ENCODE measurements around the gene VAMP8.

Gene VAMP8

DNA sequence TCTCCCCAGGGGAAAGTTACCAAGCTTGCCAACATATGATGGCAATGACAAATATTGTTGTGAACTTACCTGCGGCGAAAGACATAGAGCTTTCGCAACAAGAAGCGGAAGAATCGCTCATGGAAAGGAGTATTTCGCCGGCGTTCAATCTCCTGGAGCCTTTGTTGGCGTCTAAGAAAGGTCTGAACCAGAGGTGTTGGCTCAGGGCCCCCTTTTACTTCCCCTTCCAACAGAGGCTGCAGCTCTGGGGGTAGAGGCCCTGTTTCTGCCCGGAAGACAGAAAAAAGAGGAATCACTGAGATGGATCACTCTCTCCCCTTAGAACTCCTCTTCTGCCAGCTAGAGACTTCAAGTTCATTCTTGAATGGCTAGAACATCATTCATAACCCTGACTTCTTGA, 26.9 kb upstream of the VAMP8 start:
- no peak overlapping the region for H3K9ac ChIP-seq (ENCODE audit: low read length)
- no peaks in the 10 kb centered on the region for H3K27me3 ChIP-seq (ENCODE audit: low read length)
- no peaks in the 10 kb centered on the region for H3K79me2 ChIP-seq (ENCODE audit: insufficient read depth, low read length)
- peaks cover 4% of the 10 kb centered on the region; the same call in 1 of the 2 replicates for H4K20me1 ChIP-seq (ENCODE audit: low read depth, low read length)
- peaks cover 6% of the 10 kb centered on the region; the same call in 1 of the 2 replicates for H3K36me3 ChIP-seq (ENCODE audit: low read length)
- H3K27ac ChIP-seq (ENCODE audit: low read depth, low read length), result no peak overlapping the region
- H3K9me2 ChIP-seq (replicated peaks; ENCODE audit: insufficient read depth, low read length), result no peaks in the 10 kb centered on the region
- H3K9me3 ChIP-seq (ENCODE audit: insufficient read depth, low read length), result no peaks in the 10 kb centered on the region
- TF ChIP-seq EZH2phosphoT487 (conservative IDR thresholded peaks at IDR 0.05; ENCODE audit: low read length), result no peak
- TF ChIP-seq, protein P1, sequence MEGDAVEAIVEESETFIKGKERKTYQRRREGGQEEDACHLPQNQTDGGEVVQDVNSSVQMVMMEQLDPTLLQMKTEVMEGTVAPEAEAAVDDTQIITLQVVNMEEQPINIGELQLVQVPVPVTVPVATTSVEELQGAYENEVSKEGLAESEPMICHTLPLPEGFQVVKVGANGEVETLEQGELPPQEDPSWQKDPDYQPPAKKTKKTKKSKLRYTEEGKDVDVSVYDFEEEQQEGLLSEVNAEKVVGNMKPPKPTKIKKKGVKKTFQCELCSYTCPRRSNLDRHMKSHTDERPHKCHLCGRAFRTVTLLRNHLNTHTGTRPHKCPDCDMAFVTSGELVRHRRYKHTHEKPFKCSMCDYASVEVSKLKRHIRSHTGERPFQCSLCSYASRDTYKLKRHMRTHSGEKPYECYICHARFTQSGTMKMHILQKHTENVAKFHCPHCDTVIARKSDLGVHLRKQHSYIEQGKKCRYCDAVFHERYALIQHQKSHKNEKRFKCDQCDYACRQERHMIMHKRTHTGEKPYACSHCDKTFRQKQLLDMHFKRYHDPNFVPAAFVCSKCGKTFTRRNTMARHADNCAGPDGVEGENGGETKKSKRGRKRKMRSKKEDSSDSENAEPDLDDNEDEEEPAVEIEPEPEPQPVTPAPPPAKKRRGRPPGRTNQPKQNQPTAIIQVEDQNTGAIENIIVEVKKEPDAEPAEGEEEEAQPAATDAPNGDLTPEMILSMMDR (IDR thresholded peaks at IDR 0.05; ENCODE audit: insufficient read depth, low read length, poor library complexity, severe bottlenecking), result no peak
- H3F3A ChIP-seq (ENCODE audit: insufficient read depth), result peaks cover 36% of the 10 kb centered on the region
- H3K4me2 ChIP-seq (ENCODE audit: low read depth, low read length, poor library complexity, severe bottlenecking), result no peak overlapping the region
- no peak overlapping the region for H3K4me3 ChIP-seq (ENCODE audit: insufficient read depth, low read length, poor library complexity, severe bottlenecking)
- no peak overlapping the region for H2AFZ ChIP-seq (ENCODE audit: low read depth, low read length, severe bottlenecking)

DNA sequence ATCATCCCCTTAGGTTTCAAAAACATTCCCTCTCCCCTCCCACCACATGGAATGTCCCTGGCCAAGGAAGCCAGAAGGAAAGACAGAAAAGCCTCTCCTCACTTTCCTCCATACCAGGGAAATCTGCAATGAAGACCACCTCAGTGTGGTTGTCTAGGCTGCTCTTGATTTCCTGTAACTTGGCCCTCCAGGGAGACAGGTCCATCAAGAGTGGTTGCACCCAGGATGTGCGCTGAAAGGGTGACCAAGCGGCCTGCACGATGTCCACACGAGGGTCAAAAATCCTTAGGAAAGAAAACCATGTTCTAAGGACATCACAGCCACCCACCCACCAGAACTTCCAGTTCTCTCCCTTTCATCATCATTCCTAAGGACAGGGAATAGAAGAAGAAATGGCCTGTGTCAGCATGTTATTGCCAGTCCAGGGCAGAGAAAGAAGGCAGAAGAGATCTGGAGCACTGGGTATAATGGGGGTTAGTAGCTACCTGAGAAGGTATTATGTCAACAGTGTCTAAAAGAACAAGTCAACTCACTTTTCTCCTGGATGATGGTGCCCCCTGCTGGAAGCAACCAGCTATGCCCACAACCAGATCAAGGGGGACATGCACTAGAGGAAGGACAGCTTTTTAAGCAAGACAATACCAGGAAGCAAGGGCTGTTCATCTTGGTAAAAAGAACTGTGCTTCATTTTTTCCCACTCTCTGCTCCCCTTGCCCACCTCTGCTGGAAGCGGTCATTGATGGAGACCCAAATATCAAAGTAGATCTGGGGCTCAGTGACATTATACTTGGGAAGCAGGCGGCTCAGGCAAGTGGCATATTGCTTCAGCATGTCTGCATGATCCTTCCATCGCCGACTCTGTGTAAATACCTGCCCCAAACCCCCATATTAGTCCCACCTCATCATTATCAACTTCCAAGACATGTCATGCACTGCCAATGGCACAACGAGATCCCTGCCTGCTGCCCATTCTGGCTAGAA, 25.4 kb upstream of the VAMP8 start:
- no peaks in the 10 kb centered on the region for H3K9me3 ChIP-seq (ENCODE audit: insufficient read depth, low read length)
- H4K20me1 ChIP-seq (ENCODE audit: low read depth, low read length), result no peaks in the 10 kb centered on the region
- H3K9ac ChIP-seq (ENCODE audit: low read length), result no peak overlapping the region
- H3K36me3 ChIP-seq (ENCODE audit: low read length), result no peaks in the 10 kb centered on the region
- no peak overlapping the region for H3K27ac ChIP-seq (ENCODE audit: low read depth, low read length)
- no peak overlapping the region for H3K4me3 ChIP-seq (ENCODE audit: insufficient read depth, low read length, poor library complexity, severe bottlenecking)
- H2AFZ ChIP-seq (ENCODE audit: low read depth, low read length, severe bottlenecking), result no peak overlapping the region
- TF ChIP-seq, protein P1 (IDR thresholded peaks at IDR 0.05; ENCODE audit: insufficient read depth, low read length, poor library complexity, severe bottlenecking), result peak; percentile 85
- TF ChIP-seq EZH2phosphoT487 (conservative IDR thresholded peaks at IDR 0.05; ENCODE audit: low read length), result no peak
- H3K27me3 ChIP-seq (ENCODE audit: low read length), result no peaks in the 10 kb centered on the region
- H3K79me2 ChIP-seq (ENCODE audit: insufficient read depth, low read length), result no peaks in the 10 kb centered on the region
- no peak overlapping the region for H3K4me2 ChIP-seq (ENCODE audit: low read depth, low read length, poor library complexity, severe bottlenecking)
- H3F3A ChIP-seq (ENCODE audit: insufficient read depth), result peaks cover 21% of the 10 kb centered on the region
- no peaks in the 10 kb centered on the region for H3K9me2 ChIP-seq (replicated peaks; ENCODE audit: insufficient read depth, low read length)

DNA sequence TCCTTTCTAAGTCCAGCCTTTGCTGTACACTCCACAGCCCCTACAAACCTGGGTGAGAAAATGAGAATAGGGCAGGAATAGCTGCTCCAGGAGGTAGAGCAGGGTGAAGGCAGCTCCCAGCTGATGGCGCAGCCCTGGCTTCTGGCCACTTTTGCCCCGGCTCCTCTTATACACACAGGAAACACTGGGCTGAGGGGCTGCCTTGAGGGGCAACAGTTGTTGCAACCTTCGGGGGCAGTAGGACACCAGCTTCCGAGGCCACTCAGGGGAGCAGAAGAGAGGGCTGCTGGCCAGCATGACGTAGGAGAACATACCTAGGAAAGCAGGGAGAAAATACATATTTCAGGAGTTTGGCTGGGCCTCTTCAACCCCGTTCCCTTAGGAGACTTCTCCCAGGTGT, 24.2 kb upstream of the VAMP8 start:
- H3F3A ChIP-seq (ENCODE audit: insufficient read depth), result peaks cover 9% of the 10 kb centered on the region
- H3K4me2 ChIP-seq (ENCODE audit: low read depth, low read length, poor library complexity, severe bottlenecking), result no peak overlapping the region
- no peaks in the 10 kb centered on the region for H3K36me3 ChIP-seq (ENCODE audit: low read length)

More for the DNA sequence above, 24.2 kb upstream of the VAMP8 start:
- no peaks in the 10 kb centered on the region for H4K20me1 ChIP-seq (ENCODE audit: low read depth, low read length)
- no peak overlapping the region for H3K27ac ChIP-seq (ENCODE audit: low read depth, low read length)
- no peaks in the 10 kb centered on the region for H3K79me2 ChIP-seq (ENCODE audit: insufficient read depth, low read length)
- no peak overlapping the region for H2AFZ ChIP-seq (ENCODE audit: low read depth, low read length, severe bottlenecking)
- H3K9me2 ChIP-seq (replicated peaks; ENCODE audit: insufficient read depth, low read length), result no peaks in the 10 kb centered on the region
- H3K4me3 ChIP-seq (ENCODE audit: insufficient read depth, low read length, poor library complexity, severe bottlenecking), result no peak overlapping the region
- no peaks in the 10 kb centered on the region for H3K27me3 ChIP-seq (ENCODE audit: low read length)
- no peaks in the 10 kb centered on the region for H3K9me3 ChIP-seq (ENCODE audit: insufficient read depth, low read length)
- H3K9ac ChIP-seq (ENCODE audit: low read length), result no peak overlapping the region
- TF ChIP-seq EZH2phosphoT487 (conservative IDR thresholded peaks at IDR 0.05; ENCODE audit: low read length), result no peak
- TF ChIP-seq, protein P1 (IDR thresholded peaks at IDR 0.05; ENCODE audit: insufficient read depth, low read length, poor library complexity, severe bottlenecking), result no peak
